ENCODE results near the gene WWTR1.

WWTR1 gene

DNA sequence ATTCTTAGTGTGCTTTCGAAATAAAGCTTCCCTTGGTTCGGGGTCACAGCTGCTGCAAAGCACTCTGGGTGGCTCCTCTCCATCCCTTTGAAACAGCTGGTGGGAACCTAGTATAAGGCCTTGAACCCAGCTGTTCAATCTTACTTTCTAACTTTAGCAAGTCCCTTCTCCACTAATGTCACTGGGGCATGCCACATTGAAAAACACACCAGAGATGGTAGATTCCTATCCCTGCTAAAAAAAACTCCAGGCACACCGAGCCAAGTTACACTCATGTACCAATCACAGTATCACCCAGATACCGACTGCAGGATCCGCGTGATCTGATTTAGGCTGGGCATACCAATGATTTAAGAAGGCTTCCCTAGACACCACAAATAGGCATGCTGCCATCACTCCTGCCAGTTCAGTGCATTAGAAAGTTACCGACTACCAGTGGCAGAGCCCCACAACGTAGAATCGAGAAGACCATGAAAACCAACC, 65.0 kb downstream of the WWTR1 start:
- DNase-seq (ENCODE audit: low read depth), result no peak

DNA sequence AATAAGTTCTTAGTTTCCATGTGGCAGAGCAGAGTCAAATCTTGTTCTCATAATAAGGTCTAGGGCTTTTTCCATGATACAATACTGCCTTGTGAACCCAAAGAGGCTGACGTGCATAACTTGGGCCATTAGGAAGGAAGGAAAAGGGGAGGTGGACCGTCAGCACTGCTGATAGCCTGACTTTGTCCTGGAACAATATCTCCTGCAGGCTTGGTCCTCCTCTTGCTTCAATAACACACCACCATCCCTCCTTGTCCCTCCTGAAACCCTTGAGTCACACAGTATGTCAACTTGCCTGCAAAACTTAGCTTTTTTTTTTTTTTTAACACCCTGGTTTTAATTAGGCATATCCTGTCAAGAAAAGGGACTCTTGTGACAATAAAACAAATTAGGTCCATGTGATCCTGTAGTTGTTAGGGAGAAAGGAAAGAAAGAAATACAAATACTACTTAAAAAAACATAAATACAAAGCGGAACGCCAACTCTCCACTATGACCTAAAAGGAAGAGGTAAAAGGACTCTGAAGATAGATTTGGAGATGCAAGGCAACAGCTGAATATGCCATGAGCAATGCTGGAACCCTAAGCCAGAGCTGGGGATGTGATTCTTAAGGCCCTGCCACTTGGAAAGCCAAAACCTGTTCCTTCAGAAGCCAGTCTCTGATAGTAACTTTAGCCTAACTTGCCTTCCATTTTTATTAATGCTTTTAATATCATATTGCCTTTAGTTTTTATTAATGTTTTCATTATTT, 67.0 kb downstream of the WWTR1 start:
- DNase-seq (ENCODE audit: low read depth), result no peak

DNA sequence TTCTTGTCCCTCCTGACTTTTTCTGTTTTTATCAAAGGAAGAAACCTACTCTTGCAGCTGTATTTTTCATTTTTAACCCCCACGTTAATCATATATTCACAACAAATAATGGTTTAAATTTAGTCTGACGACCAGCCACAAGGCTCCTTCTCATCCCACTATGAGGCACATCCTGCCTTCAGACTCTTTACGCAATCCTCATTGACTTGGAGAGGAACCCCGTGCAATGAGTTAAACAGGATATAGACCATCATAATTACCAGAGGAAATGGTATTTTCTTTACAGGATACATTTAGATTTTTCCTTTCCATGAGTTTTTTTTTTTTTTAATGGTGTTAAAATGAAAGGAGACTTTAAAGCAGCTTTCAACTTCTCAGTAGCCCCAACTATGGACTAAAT, 68.5 kb downstream of the WWTR1 start:
- DNase-seq (ENCODE audit: low read depth), result no peak

DNA sequence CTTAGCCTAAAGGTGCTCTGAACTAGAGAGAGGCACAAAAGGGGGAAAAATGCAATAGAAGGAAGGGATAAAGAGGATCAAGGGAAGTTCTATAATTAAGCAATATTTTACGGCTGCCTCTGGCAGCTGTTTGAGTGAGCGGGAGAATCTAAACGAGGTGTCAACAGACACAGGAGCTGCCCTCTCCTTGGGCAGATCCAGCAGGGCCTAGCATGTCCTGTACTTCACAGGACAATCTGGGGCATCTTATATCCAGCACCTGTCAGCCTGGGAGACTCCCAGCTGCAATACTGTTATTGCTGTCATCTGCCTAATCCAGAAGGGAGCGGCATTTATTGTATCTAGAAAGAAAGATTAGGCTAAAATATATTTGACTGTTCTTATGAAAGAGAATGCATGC, 68.9 kb downstream of the WWTR1 start:
- DNase-seq (ENCODE audit: low read depth), result no peak

DNA sequence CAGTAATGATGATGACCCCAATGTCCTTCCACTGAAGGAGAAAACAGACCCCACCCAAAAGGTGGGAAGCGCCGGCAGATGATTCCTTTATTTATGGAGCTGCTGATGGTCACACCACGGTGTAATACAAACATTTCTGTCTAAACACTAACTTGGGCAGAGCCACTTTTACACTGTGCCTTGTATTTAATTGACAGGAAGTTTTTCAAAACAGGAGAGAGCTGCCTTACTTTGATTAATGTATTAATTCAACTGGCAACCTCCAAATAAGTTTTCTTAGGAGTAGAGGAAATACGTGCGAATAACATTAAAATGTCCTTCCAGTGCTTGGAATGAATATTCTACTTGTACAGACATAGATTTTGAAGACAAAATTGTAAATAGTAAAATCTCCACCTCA, 70.4 kb downstream of the WWTR1 start:
- no peak for DNase-seq (ENCODE audit: low read depth)

DNA sequence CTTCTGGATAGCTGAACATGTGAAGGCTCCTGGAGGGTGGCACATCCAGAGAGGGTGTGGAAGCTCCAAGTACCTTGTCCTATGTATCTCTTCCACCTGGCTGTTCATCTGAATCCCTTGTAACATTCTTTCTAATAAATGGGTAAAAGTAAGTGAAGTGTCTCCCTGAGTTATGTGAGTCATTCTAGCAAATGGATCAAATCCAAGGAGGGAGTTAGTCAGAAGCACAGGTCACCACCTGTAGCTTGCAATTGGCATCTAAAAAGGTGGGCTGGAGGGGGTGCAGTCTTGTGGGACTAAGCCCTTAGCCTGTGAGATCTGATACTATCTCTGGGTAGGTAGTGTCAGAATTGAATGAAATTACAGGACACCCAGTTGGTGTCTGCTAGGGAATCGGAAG, 71.0 kb downstream of the WWTR1 start:
- no peak for DNase-seq (ENCODE audit: low read depth)

DNA sequence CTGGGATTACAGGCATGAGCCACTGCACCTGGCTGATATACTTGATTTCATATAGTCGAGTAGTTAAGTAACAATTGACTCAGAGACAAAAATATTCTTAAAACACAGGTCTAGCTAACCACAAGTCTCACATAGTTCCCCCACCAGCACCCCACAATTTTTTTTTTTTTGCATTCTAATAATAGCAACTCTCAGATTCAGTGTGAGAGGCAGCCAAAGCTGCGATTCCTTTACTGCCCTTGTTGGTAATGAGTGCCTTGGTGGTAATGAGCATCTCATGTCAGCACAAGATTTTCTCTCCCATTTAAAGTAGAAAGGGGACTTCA, 72.5 kb downstream of the WWTR1 start:
- no peak for DNase-seq (ENCODE audit: low read depth)

DNA sequence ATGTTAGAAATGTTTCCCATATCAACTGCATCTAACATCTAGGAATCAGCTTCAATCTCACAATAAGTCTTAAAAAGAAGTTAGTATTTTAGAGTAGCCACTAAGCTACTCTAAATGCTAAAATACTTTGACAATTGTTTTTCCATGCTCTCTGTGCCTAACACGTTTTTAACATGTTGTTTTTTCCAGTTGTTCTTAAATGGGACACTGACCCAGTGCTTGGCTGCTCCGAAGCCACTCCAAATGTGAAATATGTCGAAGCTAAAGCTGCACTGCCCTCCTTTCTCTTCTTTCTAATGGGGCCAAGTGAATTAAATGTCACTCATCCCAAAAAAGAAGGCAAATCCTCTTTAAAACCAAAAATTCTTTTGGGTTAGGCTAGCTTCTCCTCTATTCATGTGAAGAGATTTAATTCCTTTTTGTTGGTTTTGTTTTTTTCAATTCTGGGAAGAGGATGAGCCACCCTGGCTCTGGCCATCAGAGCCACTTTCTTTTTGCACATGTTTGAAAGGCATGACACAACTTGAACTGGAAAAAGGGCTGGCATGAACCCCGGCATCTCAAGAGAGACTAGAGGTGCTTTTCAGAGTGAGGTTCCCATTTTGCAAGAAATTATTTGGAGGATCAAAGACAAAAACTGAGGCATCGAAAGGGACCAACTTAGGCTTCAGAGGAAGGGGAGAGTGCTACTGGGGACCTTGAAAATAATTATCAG, 73.7 kb downstream of the WWTR1 start:
- DNase-seq (ENCODE audit: low read depth), result no peak

DNA sequence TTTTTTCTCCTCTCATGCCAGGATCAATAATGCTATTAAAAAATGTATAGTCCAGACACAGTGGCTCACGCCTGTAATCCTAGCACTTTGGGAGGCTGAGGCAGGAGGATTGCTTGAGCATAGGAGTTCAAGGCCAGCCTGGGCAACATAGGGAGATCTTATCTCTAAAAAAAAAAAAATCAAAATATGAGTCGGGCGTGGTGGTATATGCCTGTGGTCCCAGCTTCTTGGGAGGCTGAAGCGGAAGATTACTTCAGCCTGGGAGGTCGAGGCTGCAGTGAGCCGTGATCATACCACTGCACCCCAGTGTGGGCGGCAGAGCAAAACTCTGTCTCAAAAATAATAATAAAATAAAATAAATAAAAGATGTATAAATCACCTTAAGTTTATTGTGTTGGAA, 75.4 kb downstream of the WWTR1 start:
- no peak for DNase-seq (ENCODE audit: low read depth)

DNA sequence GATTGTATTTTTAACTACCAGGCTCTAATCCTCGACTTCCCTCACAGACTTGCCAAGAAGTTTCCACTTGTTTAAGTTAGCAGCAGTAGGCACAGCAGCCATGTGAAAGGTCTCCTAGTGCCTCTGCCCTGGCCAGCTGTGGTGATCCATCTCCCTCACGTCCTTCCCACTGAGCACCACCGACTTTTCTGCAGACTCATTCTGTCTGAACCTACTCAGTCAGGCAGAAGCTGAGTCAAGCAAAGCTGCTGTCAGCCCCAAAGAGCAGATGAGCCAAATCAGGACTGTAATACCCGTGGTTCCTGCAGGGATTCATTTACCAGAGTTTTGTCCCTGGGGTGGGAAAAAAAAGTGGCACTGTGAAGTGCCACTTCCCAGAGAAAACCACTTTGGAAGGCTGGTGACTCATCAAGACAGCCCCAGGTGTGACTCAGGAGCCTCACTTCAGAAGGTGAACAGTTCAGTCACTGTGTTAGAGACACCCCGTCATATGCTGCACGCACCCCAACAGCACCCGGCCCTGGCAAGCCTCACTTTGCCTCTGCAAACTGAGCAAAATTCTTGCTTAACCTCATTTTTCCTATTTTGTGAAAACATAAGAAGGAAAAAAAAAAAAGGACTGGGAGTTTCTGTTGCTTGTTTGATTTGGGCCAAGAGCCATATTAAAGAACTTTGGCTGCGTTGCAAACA, 76.0 kb downstream of the WWTR1 start:
- DNase-seq (ENCODE audit: low read depth), result peak; percentile 67

DNA sequence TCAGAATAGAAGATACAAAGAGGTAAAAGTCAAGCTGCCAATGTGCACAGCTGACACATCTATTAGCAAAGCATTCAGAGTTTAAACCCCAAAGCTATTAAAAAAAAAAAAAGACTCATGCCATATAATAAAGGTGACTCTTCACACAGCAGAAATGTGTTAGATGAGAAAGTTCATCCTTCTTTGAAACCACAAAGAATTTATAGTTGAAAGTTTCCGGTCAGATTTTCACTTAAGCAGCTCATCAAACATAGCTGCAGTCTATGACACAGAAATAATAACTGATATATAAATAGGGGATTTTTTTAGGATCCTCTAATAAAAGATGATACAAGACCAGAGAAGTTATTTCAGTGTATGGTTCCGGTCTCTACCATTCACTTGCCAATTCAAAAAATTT, 76.6 kb downstream of the WWTR1 start:
- no peak for DNase-seq (ENCODE audit: low read depth)

DNA sequence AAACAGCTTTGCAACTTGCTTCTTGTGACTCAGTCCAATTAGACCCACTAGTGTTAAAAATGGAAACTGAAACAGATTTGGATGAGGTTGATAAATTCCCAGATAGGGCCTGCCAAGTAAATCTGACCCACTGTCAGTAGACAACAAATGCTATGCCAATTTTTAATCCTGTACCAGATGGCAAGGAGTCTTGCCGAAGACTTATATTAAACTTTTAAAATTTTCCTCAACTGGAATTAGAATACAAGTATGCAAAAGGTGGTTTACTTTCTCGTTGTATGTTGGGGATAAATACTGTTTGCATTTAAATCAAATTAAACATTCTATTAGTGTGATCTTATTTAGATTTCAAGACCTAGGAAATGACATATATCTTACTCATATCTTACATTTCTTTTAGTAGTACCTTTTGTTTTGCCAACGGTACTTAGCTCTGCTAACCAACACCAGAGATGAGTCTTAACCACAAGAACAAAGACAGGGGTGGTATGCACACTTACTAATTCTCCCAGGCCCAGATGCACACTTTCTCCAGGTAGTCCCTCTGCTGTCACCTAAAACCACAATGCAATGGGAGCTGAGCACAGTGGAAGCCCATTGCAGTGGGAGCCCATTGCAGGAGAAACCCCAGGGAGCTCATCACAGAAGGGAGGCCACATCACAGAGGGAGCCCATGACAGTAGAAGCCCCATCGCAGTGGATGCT, 77.8 kb downstream of the WWTR1 start:
- no peak for DNase-seq (ENCODE audit: low read depth)

DNA sequence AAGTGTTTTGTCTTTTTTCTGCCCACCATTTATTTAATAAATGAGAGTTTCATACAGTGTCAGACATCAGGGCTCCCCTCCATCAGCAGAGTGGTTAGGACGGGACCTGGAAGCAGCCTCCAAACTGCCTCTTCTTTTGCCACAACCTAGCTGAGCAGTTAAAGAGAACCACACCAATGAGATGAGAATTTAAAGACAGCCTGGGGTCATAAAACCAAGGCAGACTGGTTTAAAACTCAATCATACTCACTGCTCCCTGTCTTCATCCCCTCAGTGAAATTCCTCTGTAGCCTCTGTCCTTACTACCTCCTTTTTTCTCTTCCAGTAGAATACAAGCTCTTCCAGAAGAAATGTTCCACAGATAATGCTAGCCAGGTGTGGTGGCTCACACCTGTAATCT, 78.7 kb downstream of the WWTR1 start:
- DNase-seq (ENCODE audit: low read depth), result no peak

DNA sequence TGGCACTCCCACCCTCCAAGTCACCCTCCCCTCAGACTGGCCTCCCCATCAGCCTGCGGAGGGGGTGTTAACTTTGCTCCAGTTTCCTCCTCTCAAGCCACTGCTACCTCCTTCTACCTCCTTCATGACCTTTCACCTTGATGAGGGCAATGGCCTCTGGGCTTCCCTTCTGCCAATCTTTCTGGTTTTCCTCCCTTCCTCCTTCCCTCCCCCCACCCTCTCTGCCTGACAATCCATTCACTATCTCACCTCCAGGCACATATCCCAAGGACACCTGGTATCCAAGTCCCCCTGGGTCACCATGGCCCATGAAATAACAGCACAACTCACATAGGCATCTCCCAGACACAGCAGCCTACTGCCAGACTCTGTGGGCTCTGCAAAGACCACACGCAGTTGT, 80.0 kb downstream of the WWTR1 start:
- no peak for DNase-seq (ENCODE audit: low read depth)

DNA sequence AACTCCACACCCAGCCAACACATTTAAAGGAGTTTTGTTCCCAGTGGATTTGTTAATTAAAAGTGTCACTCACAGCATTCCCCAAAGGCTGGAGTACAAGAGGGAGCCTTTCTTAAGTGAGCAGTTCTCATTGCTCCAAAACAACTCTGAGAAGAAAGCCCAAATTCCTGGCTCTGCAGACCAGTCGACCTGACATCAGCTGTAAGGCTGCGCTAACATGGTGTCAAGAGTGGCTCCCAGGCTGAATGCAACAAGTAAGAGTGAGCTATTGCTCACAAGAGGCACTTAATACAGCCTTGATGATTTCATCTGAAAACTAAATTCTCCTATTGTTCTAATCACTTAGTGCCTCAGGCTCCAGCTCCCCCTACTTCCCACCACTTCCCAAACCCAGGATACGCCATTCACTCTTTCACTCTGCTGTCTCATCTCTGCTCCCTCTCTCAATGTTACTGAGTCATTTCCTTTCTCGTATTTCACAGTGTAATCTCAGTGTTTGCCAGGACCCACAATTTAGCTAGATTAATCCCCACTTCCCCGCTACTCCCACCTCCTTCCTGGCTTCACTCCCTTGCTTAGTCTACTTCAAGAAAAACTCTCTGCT, 81.8 kb downstream of the WWTR1 start:
- peak; percentile 95 for DNase-seq (ENCODE audit: low read depth)

DNA sequence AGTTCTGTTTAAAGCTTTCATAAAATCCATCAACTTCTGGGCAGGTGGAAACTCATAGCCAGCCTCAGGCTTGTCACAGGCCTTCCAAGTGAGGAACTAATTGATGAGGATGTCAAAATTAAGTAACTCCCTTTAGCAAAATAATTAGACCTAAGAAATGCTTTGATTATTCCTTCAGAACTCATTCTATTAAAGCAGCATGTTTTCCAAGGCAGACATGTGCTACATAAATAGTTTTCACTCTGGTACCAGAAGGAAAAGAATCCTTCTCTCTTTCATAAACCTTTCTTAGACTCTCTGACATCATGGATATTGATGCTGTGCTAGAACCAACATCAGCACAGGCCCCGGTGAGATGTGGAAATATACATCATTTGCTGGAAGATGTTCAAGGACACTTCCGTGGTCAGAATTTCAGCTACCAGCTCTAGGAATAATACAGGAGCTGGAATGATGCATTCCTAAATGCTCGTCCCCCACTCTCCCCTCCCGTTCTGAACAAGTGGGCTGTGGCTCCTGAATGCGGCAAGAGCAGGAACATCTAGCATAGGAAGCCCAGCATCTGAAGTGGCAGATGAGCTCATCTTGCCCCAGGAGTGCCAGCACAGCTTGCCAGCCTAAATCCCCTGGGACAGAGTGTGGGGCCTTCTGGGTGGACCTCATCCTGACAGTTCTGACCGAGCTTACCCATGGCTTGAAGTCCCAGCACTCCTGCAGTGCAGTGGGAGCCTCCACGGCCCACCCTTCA, 82.4 kb downstream of the WWTR1 start:
- DNase-seq (ENCODE audit: low read depth), result peak; percentile 78

DNA sequence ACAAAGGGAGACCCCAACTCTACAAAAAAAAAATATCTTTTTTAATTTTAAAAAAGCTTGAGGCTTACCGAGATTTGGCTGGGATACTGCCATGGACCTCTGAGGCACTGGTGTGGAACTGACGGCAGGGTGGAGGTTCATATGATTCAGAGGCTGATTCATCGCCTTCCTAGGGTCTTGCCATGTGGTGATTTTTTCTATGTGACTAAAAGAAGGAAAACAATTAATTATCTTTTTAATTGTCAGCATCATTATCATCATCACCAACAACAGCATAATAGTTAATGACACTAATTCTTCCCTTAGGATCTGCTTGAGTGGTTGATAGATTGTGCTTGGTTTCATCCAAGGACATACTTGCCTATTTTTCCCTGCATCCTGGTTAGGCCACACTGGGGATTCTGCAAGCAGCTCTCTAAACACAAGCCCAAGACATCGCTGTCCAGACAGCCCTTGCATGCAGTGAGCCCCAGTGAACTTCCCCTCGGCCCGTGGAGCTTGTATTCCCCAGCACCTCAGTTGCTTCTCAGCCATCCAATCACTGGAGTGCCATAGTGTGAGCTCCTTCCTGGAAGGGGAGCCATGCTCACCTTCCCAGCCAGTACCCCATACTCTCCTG, 84.9 kb downstream of the WWTR1 start:
- no peak for DNase-seq (ENCODE audit: low read depth)

DNA sequence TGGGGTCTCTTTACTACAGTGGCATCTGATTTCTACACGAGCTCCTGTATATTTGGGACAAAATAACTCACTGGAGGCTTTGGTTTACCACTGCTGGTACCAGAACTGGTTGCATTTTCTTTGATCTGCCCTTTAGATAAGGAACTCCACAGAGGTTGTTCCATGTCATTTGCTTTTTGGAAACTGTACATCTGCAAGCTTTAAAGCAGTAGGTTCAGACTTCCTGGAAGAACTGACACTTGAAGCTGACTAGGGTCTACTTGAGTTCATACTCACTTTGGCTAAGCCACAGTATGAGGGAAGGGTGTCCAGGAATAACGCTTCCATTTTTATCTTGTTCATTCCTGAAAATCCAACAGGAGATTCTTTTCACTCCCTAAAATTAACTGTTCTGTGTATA, 86.4 kb downstream of the WWTR1 start:
- DNase-seq (ENCODE audit: low read depth), result no peak

DNA sequence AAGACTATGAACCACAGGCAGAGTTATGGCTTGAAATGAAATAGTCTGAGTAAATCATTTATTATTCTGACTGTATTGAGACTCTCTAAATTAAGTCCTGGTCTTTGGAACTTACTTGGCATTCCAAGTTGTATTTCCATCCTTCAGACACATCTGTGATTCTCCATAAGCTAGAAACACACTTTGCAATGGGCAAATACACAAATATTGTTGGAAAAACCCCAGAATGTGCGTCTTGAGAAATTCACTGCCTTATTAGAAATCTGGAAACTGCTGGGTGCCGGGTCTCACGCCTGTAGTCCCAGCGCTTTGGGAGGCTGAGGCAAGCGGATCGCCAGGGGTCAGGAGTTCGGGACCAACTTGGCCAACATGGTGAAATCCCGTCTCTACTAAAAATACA, 87.8 kb downstream of the WWTR1 start:
- DNase-seq (ENCODE audit: low read depth), result no peak

DNA sequence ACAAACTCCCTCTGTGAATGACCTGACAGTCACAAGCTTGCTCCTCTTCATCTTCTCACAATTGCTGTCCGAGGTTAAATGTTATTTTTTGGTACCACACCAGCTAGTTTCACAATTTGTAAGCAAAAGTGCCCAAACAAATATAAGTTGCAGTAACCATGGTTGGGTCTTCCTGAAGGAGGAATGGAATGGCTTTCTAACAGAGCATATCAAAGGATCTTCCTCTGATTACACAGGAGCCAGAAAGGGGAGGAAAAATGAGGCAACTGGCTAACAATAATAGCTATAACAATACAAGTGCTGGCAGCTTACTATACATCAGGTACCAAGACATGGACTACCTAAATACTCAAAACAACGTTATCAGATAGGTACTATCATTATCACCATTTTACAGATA, 90.4 kb downstream of the WWTR1 start:
- DNase-seq (ENCODE audit: low read depth), result no peak
